Mesothelial cell of epicardium (in vitro differentiated cells): Measurements from ENCODE around the gene B3GALT5. TPM values are rescaled to one million over a fixed set of nuclear protein-coding genes. Genes with fewer than 3 reads are reported as not detected.
A peak's percentile ranks its signal among the peaks of the same experiment; 100 is the strongest.

Experiments used
- DNase-seq, 2 experiments: peaks; one replicate each; pipeline ENCODE4 v3.0.0; 2021; ENCODE audit warnings: low spot score in 2 of 2; ENCODE audit not compliant: unreplicated experiment in 2 of 2
- H3K27ac Mint-ChIP-seq: 2 replicates; pipeline ENCODE4 v1.8.0; 2021; ENCODE audit warnings: mixed read lengths
- H3K27me3 Mint-ChIP-seq: 2 replicates; pipeline ENCODE4 v1.8.0; 2021; ENCODE audit warnings: low read depth, mixed read lengths
- H3K36me3 Mint-ChIP-seq: 2 replicates; pipeline ENCODE4 v1.8.0; 2021; ENCODE audit warnings: mixed read lengths
- H3K4me1 Mint-ChIP-seq: 2 replicates; pipeline ENCODE4 v1.8.0; 2021; ENCODE audit warnings: mixed read lengths
- H3K4me3 Mint-ChIP-seq: 2 replicates; pipeline ENCODE4 v1.8.0; 2021; ENCODE audit warnings: mild to moderate bottlenecking, moderate library complexity, mixed read lengths
- H3K9me3 Mint-ChIP-seq: 2 replicates; pipeline ENCODE4 v1.8.0; 2021; ENCODE audit warnings: mixed read lengths
- CTCF ChIP-seq: fragments of 200-600 bp; sonication (generic); IDR thresholded peaks from one replicate; pipeline ENCODE4 v1.5.0; 2021; ENCODE audit warnings: antibody characterized with exemption; ENCODE audit not compliant: unreplicated experiment
- total RNA-seq: library from RNA; stranded (reverse); gene quantifications from 3 replicates; pipeline ENCODE4 v1.2.1, GENCODE V29; 2021

The B3GALT5 gene
- total RNA-seq, 1 donor from 2014 or later = 6.8 TPM

GRCh38 chr21:39675993-39676661, 63.4 kb downstream of the B3GALT5 start:
- H3K36me3 Mint-ChIP-seq = no peaks in the 10 kb centered on the region
- peak overlapping the region; percentile 9 for H3K4me3 Mint-ChIP-seq
- DNase-seq = peak in 1 of 2 experiments; percentile 55
- no peak for TF ChIP-seq CTCF
- peaks cover 46% of the 10 kb centered on the region for H3K4me1 Mint-ChIP-seq
- H3K9me3 Mint-ChIP-seq = peaks cover 13% of the 10 kb centered on the region
- peak overlapping the region; percentile 92 for H3K27ac Mint-ChIP-seq
- no peaks in the 10 kb centered on the region for H3K27me3 Mint-ChIP-seq

GRCh38 chr21:39680216-39680615, 67.5 kb downstream of the B3GALT5 start:
- TF ChIP-seq CTCF = no peak
- no peak for DNase-seq
- H3K4me1 Mint-ChIP-seq = peaks cover 25% of the 10 kb centered on the region
- H3K4me3 Mint-ChIP-seq = no peak overlapping the region
- no peak overlapping the region for H3K27ac Mint-ChIP-seq
- H3K9me3 Mint-ChIP-seq = peaks cover 27% of the 10 kb centered on the region
- no peaks in the 10 kb centered on the region for H3K27me3 Mint-ChIP-seq
- H3K36me3 Mint-ChIP-seq = peaks cover 7% of the 10 kb centered on the region

- no peak for DNase-seq
- no peak overlapping the region for H3K4me3 Mint-ChIP-seq
- TF ChIP-seq CTCF = no peak
- H3K9me3 Mint-ChIP-seq = peaks cover 27% of the 10 kb centered on the region
- H3K27ac Mint-ChIP-seq = no peak overlapping the region
- peaks cover 9% of the 10 kb centered on the region for H3K36me3 Mint-ChIP-seq
- no peaks in the 10 kb centered on the region for H3K27me3 Mint-ChIP-seq
- H3K4me1 Mint-ChIP-seq = peaks cover 15% of the 10 kb centered on the region
Measured at GRCh38 chr21:39681257-39681656, 68.5 kb downstream of the B3GALT5 start.

GRCh38 chr21:39681845-39682244, 69.1 kb downstream of the B3GALT5 start:
- Mint-ChIP-seq H3K4me3 (no peak overlapping the region), H3K36me3 (peaks cover 9% of the 10 kb centered on the region), H3K27ac (peak overlapping the region; percentile 4), H3K4me1 (peaks cover 9% of the 10 kb centered on the region), H3K27me3 (no peaks in the 10 kb centered on the region), H3K9me3 (peaks cover 27% of the 10 kb centered on the region)
- no peak for DNase-seq
- no peak for TF ChIP-seq CTCF

- H3K4me1 Mint-ChIP-seq = peaks cover 3% of the 10 kb centered on the region
- H3K36me3 Mint-ChIP-seq = peaks cover 9% of the 10 kb centered on the region
- no peak for TF ChIP-seq CTCF
- H3K4me3 Mint-ChIP-seq = no peak overlapping the region
- H3K27ac Mint-ChIP-seq = no peak overlapping the region
- peaks cover 23% of the 10 kb centered on the region for H3K9me3 Mint-ChIP-seq
- DNase-seq = no peak
- H3K27me3 Mint-ChIP-seq = no peaks in the 10 kb centered on the region
Measured at GRCh38 chr21:39685236-39685635, 72.5 kb downstream of the B3GALT5 start.
